K562 (cell line): Measurements from ENCODE around the gene ARSD. TPM values are rescaled to one million over a fixed set of nuclear protein-coding genes. Genes with fewer than 3 reads are reported as not detected.

Experiments used
- ATAC-seq: fragments of 200-7000 bp; cut with Tn5 transposase; 3 replicates; pipeline ENCODE4 v1.9.1; 2020; ENCODE audit warnings: moderate library complexity
- BruUV-seq: library from RNA; stranded (reverse); fragments of 400-500 nt; replicated peaks from 2 replicates; lab custom pipeline; 2021; lab: Mats Ljungman, UMichigan
- CTCF ChIA-PET: fragments of 300-600 bp; formaldehyde crosslinking; extraction: SDS; loops from one replicate; lab custom pipeline; 2021; ENCODE audit warnings: low intra/inter-chr PET ratio; lab: Yijun Ruan, JAX
- POLR2A ChIA-PET: fragments of 300-600, 350-650 bp; sonication (Branson Sonifier 250); formaldehyde crosslinking; extraction: SDS; loops from one replicate; lab custom pipeline; 2021; ENCODE audit warnings: antibody characterized with exemption, inconsistent platforms; lab: Yijun Ruan, JAX
- DNase-seq, 4 experiments: peaks; one replicate each; pipeline versions ENCODE4 v3.0.0 to v3.0.0-alpha.2; 2011 to 2018; ENCODE audit warnings: low spot score in 3 of 4, mixed read lengths in 3 of 4; ENCODE audit errors: extremely low read depth in 1 of 4
- FAIRE-seq: peaks from 2 replicates; lab custom pipeline; 2011; peaks lifted over from hg19 to GRCh38; lab: Jason Lieb, UNC
- H2AFZ ChIP-seq: 2 replicates; pipeline ENCODE4 v1.6.0; 2011; ENCODE audit warnings: low read depth, low read length, control low read depth, inconsistent platforms
- H3K27ac ChIP-seq: fragments of 200-600 bp; 3 replicates; pipeline ENCODE4 v1.8.0; 2011; ENCODE audit warnings: low read depth, mild to moderate bottlenecking, control low read depth, inconsistent platforms, low read length, moderate library complexity, mixed read lengths; ENCODE audit errors: extremely low read depth
- H3K27me3 ChIP-seq, 2 experiments: fragments of 300-600 bp in 1 of 2; 2 replicates in 1 of 2; 3 replicates in 1 of 2; pipeline versions ENCODE4 v1.6.0 to v1.8.0; 2011; ENCODE audit warnings: inconsistent platforms in 2 of 2, low read length in 2 of 2, mild to moderate bottlenecking in 1 of 2, mixed read lengths in 1 of 2, moderate library complexity in 1 of 2; ENCODE audit not compliant: control insufficient read depth in 2 of 2, insufficient read depth in 2 of 2
- H3K36me3 ChIP-seq: fragments of 300-600 bp; 3 replicates; pipeline ENCODE4 v1.8.0; 2011; ENCODE audit warnings: mild to moderate bottlenecking, low read length, inconsistent platforms; ENCODE audit not compliant: control insufficient read depth, insufficient read depth
- H3K4me1 ChIP-seq, 2 experiments: fragments of 200-600 bp in 1 of 2; replicated peaks in 1 of 2; 2 replicates in 1 of 2; 3 replicates in 1 of 2; pipeline versions ENCODE4 v1.5.1 to v1.8.0; 2011; ENCODE audit warnings: inconsistent platforms in 2 of 2, low read length in 2 of 2, mild to moderate bottlenecking in 1 of 2, mixed read lengths in 1 of 2, moderate library complexity in 1 of 2; ENCODE audit not compliant: control insufficient read depth in 2 of 2, insufficient read depth in 2 of 2
- H3K4me2 ChIP-seq: 2 replicates; pipeline ENCODE4 v1.6.1; 2011; ENCODE audit warnings: low read length, control low read depth, inconsistent platforms, mixed read lengths; ENCODE audit not compliant: insufficient read depth
- H3K4me3 ChIP-seq: fragments of 200-600 bp; sonication (generic), shearing (Covaris generic); 2 replicates; pipeline ENCODE4 v1.5.1; 2016; ENCODE audit warnings: control low read depth, inconsistent platforms
- H3K79me2 ChIP-seq: fragments of 200-600 bp; 3 replicates; pipeline ENCODE4 v1.8.0; 2011; ENCODE audit warnings: low read length, inconsistent platforms; ENCODE audit not compliant: control insufficient read depth, insufficient read depth
- H3K9ac ChIP-seq, 2 experiments: 2 replicates each; pipeline versions ENCODE4 v1.6.0 to v1.6.1; 2011; ENCODE audit warnings: low read depth in 2 of 2, low read length in 2 of 2, control low read depth in 1 of 2, inconsistent platforms in 1 of 2, mild to moderate bottlenecking in 1 of 2, mixed read lengths in 1 of 2; ENCODE audit not compliant: insufficient read depth in 1 of 2
- H3K9me1 ChIP-seq: one replicate; pipeline ENCODE4 v1.6.0; 2011; ENCODE audit warnings: inconsistent platforms, mild to moderate bottlenecking, low read length, moderate library complexity; ENCODE audit not compliant: control insufficient read depth, insufficient read depth
- H3K9me3 ChIP-seq: replicated peaks from 2 replicates; pipeline ENCODE4 v1.5.1; 2011; ENCODE audit warnings: low read depth, low read length, inconsistent platforms; ENCODE audit not compliant: control insufficient read depth, insufficient read depth
- H4K20me1 ChIP-seq: replicated peaks from 2 replicates; pipeline ENCODE4 v1.6.1; 2011; ENCODE audit warnings: low read length, inconsistent platforms, mixed read lengths; ENCODE audit not compliant: control insufficient read depth, insufficient read depth
- ETV1 ChIP-seq: fragments of 450-650 bp; conservative IDR thresholded peaks from 2 replicates; pipeline ENCODE4 v1.6.1; 2016; ENCODE audit warnings: missing genetic modification characterization, control low read depth, low read depth, missing compliant biosample characterization
- KLF1 ChIP-seq: fragments of 450-650 bp; IDR thresholded peaks from 2 replicates; pipeline ENCODE4 v1.6.1; 2016; ENCODE audit warnings: missing genetic modification characterization, missing compliant biosample characterization
- ZNF175 ChIP-seq: fragments of 200-800 bp; sonication (Bioruptor generic); IDR thresholded peaks from 2 replicates; pipeline ENCODE4 v1.6.1; 2016; ENCODE audit warnings: low read depth, mild to moderate bottlenecking, missing genetic modification characterization, missing compliant biosample characterization
- ZNF23 ChIP-seq: fragments of 250-450 bp; sonication (Bioruptor Pico); IDR thresholded peaks from 2 replicates; pipeline ENCODE4 v1.4.0; 2020; ENCODE audit warnings: mild to moderate bottlenecking
- whole genome bisulfite sequencing: fragments of 100-300 bp; shearing (Covaris generic); methylation state at CpG from one replicate; pipeline ENCODE4 v1.1.6; 2016; ENCODE audit warnings: low coverage, mixed read lengths; ENCODE audit not compliant: insufficient coverage; ENCODE audit errors: missing lambda C conversion rate; 5-methylcytosine and 5-hydroxymethylcytosine counted together
- in situ Hi-C: fragments of 300-500 bp; cut with MboI; formaldehyde crosslinking; loops from 4 replicates; pipeline ENCODE4 v1.15.0; 2018; ENCODE audit warnings: inconsistent platforms, mixed read lengths
- intact Hi-C: fragments of 100-400 bp; cut with micrococcal nuclease; formaldehyde crosslinking; loops from 2 replicates; pipeline ENCODE4 v1.14.2; 2022
- polyA plus RNA-seq, 8 experiments: library from polyadenylated mRNA; depleted of rRNA in 4 of 8; stranded (reverse) in 5 of 8; unstranded in 3 of 8; fragments of >200 nt; fragmentation: Nextera tagmentation in 2 of 8; fragmentation: Illumina TruSeq in 1 of 8; extraction: Ambion mirVana in 2 of 8; extraction: Trizol in 1 of 8; gene quantifications; 2 replicates each; pipeline versions ENCODE4 v1.2.1 to v1.2.3, GENCODE V29; 2011 to 2014; ENCODE audit warnings: inconsistent platforms in 1 of 8, missing spikeins in 1 of 8
- total RNA-seq, 7 experiments: library from RNA; depleted of rRNA in 6 of 7; stranded (reverse); fragments of >200 nt in 6 of 7; fragmentation: Illumina TruSeq in 2 of 7; extraction: Trizol in 2 of 7; gene quantifications; 2 replicates each; pipeline versions ENCODE4 v1.2.1 to v1.2.3, GENCODE V29; 2011 to 2021; ENCODE audit warnings: low replicate concordance in 1 of 7
- TF ChIP-seq, protein P1 (sequence below): fragments of 450-650 bp; formaldehyde crosslinking; IDR thresholded peaks from 2 replicates; pipeline ENCODE4 v1.4.0; 2020; ENCODE audit warnings: mild to moderate bottlenecking, mixed read lengths

ARSD gene
- total and polyA plus RNA-seq, 9 of the 15 experiments (the other 6 are each of a cell fraction or from before 2014, with no cell fraction given) = 0.05 to 0.23 (median 0.09) TPM; not detected in 1

DNA sequence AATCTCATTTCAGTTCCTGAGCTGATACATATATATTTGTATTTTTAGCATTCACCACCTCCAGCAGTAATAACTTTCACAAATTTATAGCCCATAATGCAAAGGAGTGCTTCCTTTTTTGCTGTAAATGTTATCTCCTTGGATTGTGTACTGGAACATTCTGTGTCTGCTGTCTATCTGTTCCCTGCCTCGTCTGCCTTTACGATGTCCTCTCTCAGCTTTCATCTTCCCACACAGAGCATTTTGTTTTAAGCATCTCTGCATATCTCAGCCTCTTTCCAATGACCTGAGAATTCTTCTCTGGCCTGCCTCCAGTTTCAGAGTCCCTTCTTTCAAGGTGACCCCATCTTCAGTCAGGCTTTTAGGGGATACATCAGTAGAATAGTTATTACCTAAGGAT is 57.3 kb downstream of the ARSD start:
- ChIA-PET CTCF (no interaction called here), POLR2A (interaction anchor here (0.6 kb wide), 1 partner anchor 547 kb away, joined by 3 read pairs; no protein-coding TSS in a partner anchor)
- intact Hi-C loops = loop anchor here (5.0 kb wide), 1 partner anchor 95 kb away; no protein-coding TSS in a partner anchor
- H3K9me1 ChIP-seq = no peaks in the 10 kb centered on the region
- no peaks in the 10 kb centered on the region for H3K27me3 ChIP-seq
- WGBS = 11% methylated on average over 2 of the region's 2 CpGs
- H4K20me1 ChIP-seq = no peaks in the 10 kb centered on the region
- DNase-seq (no peak), FAIRE-seq (no peak), ATAC-seq (no peak)
- no TSS peak for BruUV-seq
- H3K27ac ChIP-seq = no peak overlapping the region
- H3K4me2 ChIP-seq = no peak overlapping the region
- peaks cover 14% of the 10 kb centered on the region for H3K9me3 ChIP-seq
- H3K4me1 ChIP-seq = peaks cover 12 to 34% of the 10 kb centered on the region in 2 experiments; a peak in 4 of 5 replicates
- TF ChIP-seq KLF1 (tag) = no peak
- TF ChIP-seq ETV1 (tag) = no peak
- TF ChIP-seq, protein P1, sequence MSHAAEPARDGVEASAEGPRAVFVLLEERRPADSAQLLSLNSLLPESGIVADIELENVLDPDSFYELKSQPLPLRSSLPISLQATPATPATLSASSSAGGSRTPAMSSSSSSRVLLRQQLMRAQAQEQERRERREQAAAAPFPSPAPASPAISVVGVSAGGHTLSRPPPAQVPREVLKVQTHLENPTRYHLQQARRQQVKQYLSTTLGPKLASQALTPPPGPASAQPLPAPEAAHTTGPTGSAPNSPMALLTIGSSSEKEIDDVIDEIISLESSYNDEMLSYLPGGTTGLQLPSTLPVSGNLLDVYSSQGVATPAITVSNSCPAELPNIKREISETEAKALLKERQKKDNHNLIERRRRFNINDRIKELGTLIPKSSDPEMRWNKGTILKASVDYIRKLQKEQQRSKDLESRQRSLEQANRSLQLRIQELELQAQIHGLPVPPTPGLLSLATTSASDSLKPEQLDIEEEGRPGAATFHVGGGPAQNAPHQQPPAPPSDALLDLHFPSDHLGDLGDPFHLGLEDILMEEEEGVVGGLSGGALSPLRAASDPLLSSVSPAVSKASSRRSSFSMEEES (CRISPR knock-in tag) = no peak
- TF ChIP-seq ZNF175 = no peak
- TF ChIP-seq ZNF23 = no peak
- TF ChIP-seq, all 486 proteins: peak for 0
- H3K9ac ChIP-seq = no peak overlapping the region
- H3K36me3 ChIP-seq = no peaks in the 10 kb centered on the region
- in situ Hi-C loops = no loop called here
- H2AFZ ChIP-seq = no peak overlapping the region
- no peak overlapping the region for H3K4me3 ChIP-seq
- no peaks in the 10 kb centered on the region for H3K79me2 ChIP-seq
